NCI-H187 treated with DMSO at 0.1 percent for 48 hours (cell line): ENCODE measurements around the gene DCLK2.
A peak's percentile ranks its signal among the peaks of the same experiment; 100 is the strongest.
"Not testable (repeated sequence)": the region's sequence is repeated elsewhere in the genome, so short reads cannot be mapped to it uniquely, and the experiment has no call there.

Experiments
- DNase-seq: peaks from one replicate; lab custom pipeline; 2025; lab: John Stamatoyannopoulos, UW

The DCLK2 gene

DNA sequence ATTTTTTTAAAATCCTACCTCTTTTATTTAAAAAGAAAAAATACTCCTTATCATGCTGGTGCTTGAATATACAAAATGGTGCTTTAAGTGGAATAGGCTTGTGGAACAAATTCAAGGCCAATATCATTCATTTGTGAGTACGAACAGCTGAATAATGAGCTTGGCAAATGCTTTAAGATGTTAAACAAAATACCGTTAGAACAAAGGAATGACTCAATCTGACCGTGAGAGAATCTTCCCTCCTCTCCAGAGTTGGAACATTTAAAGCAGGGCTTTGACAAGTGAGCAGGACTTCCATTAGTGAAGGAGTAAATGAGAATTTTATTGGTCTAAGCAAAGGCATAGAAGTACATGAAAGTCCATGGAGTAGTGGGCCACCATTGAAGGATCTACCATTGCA, 74.5 kb downstream of the DCLK2 start:
- DNase-seq: no peak

DNA sequence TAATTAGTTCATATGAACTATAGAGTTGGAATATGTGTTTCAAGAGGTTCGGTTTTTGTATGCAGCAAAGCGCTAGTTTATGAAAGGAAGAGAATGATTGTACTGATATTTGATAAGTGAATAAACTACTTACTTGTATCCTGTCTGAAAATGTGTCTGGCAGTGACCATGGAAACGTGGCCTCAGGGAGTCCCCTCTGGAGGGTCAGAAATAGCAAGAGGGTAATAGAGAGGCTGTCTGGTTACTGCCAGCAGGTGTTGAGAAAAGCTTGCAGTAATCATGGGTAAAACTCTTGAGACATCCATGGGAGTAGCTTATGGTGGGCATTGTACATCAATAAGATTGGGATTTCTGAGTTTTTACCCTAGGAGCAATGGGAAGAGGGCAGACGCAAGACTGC, 77.1 kb downstream of the DCLK2 start:
- DNase-seq: no peak

DNA sequence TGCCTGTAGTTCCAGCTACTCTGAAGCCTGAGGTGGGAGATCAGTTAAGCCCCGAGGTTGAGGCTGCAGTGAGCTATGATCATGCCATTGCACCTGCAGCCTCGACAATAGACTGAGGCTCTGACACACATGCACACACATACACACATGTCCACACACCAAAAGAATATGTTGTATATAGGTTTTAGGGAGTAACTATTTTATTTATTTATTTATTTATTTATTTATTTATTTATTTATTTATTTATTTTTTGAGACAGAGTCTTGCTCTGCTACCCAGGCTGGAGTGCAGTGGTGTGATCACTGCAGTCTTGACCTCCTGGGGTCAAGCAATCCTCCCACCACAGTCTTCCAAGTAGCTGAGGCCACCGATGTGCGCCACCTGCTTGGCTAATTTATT, 78.3 kb downstream of the DCLK2 start:
- DNase-seq: no peak

DNA sequence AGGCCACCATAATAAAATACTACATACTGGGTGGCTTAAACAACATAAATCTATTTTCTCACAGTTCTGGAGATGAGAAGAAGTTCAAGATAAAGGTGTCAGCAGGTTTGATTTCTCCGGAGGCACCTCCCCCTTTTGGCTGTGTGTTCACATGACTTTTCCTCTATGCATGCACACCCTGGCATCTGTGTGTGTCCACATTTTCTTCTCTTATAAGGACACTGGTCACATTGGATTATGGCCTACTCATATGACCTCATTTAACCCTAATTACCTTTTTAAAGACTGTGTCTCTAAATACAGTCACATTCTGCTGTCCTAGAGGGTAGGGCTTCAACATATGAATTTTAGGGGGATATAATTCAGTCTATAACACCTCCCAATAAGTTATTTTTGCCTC, 79.8 kb downstream of the DCLK2 start:
- no peak for DNase-seq

DNA sequence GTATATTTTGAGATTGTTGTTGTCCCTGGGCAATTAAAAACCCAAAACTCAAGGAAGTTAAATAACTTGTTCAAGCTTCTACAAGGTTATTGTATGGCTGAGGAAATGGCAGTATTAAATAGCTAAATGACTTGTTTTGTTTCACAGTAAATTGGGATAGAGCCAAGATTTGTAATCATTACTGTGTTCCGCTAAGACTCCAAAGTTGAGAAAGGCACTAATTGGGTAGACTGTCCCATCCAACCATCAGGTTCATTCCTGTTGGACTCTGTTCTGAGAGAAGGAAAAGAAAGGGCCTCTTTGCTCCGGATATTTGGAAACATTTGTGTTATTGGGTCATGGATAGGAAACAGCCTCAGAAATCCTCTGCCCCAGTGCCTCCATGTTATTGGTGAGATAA, 82.2 kb downstream of the DCLK2 start:
- no peak for DNase-seq

DNA sequence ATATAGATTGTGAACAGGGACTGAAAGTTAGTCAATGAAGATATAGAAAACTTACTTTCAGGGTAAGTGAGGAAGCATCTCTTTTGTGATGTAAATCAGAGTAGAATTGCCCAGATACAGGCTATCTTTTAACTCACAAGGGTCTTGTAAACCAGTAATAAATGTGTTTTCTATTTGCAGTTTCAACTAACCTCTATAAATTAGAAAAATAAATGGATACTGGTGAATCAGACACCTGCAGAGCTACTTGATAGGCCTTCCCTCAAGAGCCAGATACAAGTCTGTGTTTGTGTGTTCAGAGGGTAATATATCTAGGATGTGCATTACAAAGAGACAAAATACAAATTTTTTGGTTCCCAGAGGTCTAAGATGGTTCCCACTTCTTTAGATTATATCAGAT, 82.9 kb downstream of the DCLK2 start:
- DNase-seq: no peak

DNA sequence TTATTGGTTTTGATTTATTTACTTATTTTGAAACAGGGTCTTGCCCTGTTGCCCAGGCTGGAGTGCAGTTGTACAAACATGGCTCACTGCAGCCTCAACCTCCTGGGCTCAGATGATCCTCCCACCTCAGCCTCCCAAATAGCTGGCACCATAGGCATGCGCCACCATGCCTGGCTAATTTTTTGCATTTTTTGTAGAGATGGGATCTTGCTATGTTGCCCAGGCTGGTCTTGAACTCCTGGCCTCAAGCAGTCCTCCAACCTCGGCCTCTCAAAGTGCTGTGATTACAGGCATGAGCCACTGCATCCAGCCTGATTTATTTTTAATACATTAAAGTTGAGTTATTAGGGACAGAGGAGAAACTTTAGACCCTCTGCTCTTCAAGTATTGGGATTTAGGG, 83.8 kb downstream of the DCLK2 start:
- not testable (repeated sequence) for DNase-seq

DNA sequence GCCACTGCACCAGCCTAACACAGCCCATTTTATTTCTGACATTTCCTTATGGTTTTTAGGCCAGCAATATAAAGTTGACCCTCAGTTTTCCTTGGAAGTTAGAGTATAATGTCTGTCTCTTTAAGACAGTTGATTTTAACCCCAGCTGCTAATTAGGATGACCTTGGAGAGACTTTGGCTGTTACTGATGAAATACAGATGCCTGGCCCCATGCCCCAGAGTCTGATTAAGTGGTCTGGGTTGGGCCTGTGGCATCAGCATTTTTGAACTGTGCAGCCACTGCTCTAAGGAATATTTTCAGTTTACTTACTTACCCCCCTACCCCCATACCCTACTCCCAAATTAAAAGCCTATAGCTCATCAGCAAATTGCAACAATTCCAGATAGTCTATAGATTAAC, 85.8 kb downstream of the DCLK2 start:
- DNase-seq: no peak

DNA sequence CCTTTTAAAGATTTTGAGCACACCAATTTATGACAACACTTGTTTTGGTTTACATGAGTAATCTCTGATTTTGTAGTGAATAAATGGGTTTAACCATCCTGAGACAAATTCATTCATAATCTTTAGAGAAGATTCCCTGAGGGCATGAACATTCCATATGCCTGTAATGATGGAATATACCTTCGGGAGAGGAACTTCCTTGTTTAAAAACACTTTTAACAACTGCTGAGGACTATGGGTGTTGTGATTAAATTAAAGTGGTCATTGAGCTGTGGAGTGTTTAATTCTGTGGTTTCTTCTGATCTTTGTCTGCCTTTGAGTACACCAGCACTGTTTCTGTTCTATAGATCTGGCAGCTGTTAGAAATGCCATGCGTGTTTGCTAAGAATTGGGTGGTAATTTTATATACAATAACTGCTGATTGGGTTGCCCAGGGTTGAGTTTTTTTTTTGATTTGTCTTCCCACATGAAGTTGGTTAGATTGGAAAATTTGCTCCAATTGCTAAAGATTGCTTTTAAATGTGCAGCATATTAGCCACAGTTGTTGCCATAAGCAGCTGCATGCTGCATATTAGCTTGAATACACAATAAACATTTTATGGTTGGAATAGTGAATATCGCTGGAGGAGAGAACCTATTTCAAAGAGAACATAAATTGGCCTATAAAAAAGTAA, 86.8 kb downstream of the DCLK2 start:
- DNase-seq: peak; percentile 83

DNA sequence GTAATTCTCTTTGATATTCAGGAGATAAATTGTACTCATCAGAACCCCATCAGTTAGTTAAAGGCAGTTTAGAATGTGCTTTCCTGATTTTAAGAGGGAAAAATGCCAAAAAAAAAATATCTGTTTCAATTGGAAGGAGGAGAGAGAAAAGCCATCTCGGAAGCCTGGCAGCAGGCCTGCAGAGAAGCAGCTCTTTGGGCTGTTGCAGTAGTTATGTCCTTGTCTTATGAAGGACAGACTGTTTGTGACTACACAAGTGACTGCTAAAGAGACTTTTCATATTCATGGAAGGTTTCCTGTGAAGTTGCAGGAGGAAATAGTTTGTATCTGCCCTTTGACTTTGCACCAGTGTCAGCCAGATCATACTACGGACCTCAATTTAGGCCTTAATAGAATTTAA, 88.8 kb downstream of the DCLK2 start:
- DNase-seq: no peak

DNA sequence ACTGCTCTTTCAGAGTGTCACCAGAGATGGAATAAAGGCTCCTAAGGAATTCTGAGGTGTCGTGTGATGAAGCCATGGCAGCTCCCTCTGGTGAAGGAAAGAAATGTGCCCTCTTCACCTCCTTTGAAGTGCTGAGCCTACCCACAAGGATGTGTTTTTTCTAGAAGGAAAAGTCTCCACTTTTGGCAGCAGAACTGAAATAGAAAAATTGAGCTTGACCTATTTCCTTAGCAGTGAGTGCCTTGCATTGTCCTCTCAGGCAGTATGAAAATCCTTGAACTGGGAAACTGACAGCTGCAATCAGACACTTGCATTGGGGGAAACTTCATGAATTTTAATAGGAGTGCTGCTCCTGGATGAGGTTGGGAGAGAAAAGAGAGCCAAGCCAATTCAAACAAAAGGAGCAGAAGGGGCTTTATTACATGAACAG, 95.2 kb downstream of the DCLK2 start:
- no peak for DNase-seq

DNA sequence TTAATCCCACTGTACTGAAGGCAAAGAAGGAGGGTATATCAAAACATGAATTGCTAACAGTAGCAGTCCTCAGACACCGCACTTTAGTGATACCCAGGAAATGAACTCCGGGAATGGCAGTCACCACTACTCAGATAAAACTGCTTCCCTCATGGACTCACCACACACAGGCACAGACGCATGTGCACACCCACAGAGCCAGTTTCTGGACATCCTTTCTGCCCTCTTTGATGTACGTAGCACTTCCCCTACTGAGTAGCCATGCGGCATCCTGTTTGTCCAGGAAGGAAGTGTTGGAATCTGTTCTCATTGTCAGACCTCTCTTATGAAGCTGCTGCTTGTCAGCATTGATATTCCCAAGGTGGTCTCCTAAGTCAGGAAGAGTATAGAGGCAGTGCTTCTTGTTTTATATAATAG, 95.7 kb downstream of the DCLK2 start:
- no peak for DNase-seq

DNA sequence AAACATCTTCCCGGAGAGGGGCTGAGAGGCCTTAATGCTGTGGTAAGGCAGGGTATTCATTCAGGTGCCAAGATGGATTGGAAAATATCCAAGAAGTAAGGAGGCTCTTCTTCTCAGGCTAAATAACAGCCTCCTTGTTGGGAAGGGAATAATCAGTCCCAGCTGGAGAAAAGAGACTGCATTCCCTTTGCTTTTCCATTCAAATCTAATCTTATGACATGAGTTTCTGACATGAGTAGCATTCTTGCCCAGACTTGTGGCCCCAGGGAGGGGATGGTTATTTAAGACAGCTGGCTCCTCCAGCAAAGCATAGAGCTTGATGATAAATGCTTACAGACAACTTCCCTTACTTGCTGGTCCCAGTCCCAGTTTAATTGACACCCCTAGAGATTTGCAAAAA, 98.3 kb downstream of the DCLK2 start:
- no peak for DNase-seq

DNA sequence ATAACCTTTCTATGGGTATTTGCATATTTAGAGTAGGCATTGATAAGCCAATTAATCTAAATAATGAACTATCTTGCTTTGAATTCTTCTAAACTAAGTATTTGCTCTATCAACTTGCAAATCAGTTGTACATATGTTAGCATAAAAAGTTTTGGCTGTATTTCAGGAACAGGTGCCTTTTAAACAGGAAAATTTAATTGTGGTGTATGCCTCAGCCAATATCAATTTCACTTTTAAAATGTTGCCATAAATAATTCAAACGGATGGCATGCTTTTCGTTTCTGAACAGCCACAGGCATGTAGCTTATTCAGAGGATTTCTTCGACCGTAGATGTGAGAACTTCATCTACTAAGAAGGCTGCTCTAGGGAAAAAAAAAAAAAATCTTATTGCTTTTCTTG, 99.9 kb downstream of the DCLK2 start:
- DNase-seq: no peak

DNA sequence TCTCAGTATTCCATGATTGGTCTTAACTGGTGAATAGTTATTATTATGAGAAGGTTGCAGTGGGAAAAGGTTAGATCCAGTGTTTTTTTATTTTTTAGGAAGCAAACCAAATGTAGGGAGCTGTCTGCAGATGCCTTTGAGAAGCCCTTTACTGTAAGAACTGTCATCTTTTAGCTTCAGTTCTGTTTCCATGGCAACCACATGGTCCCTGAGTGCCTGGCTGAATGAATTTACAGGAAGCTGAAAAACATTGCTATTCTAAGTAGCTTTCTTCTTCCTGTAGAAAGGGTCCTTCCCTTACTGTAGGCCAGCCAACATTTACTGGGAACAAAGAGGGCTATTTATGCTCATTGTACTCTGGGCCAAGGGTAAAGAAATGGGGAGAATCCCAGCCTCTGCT, 103.3 kb downstream of the DCLK2 start:
- no peak for DNase-seq

DNA sequence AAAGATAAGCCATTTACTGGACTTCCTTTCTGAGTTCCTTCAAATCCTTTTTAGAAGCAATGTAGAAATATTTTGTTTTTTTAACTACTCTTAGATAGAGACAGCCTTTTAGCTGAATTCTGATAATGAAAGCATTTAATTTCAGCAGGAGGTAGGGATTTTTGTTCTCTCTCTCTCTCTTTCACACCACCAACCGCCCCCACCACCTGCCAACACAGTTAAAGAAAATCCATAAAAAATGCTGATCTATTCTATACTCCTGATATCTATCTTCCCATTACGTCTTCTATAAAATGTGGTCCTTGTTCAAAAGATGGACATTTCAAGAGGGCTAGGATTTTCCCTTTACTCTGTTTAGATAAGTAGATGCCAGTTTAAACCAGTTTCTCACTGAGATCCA, 104.5 kb downstream of the DCLK2 start:
- DNase-seq: no peak

DNA sequence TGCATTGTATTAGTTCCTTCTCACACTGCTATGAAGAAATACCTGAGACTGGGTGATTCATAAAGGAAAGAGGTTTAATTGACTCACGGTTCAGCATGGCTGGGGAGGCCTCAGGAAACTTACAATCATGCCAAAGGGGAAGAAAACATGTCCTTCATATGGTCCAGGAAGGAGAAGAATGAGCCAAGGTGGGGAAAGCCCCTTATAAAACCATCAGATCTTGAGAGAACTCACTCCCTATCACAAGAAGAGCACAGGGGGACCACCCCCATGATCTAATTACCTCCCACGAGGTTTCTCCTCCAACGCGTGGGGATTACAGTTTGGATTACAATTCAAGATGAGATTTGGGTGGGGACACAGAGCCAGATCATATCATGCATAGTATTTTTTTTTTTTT, 106.8 kb downstream of the DCLK2 start:
- DNase-seq: not testable (repeated sequence)

DNA sequence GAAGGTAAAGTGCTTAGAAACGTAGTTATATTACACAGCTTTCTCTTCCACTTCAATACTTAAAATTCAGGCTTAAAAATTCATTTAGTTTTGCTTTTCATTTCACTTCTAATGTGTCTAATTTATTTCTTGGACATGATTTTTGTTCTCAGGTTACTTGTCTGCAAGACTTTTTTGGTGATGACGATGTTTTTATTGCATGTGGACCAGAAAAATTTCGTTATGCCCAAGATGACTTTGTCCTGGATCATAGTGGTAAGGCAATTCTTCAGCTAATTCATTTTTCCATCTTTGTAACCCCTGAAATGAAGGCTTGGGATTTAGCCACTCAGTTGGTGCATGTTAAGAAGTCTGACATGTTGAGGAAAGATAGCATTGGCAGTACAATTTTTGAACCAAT, 114.7 kb downstream of the DCLK2 start:
- no peak for DNase-seq

DNA sequence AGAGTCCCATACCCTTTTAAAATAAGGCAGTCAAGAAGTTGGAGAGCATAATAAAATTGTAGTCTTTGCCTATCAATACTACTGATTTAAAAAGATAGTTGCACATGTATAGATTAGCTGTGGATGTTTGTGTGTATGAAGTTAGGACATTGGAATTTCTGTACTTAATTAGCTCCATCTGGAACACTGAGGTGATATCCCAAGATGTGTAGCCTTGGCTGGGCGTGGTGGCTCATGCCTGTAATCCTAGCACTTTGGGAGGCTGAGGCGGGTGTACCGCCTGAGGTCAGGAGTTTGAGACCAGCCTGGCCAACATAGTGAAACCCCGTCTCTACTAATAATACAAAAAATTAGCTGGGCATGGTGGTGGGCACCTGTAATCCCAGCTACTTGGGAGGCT, 119.0 kb downstream of the DCLK2 start:
- not testable (repeated sequence) for DNase-seq

DNA sequence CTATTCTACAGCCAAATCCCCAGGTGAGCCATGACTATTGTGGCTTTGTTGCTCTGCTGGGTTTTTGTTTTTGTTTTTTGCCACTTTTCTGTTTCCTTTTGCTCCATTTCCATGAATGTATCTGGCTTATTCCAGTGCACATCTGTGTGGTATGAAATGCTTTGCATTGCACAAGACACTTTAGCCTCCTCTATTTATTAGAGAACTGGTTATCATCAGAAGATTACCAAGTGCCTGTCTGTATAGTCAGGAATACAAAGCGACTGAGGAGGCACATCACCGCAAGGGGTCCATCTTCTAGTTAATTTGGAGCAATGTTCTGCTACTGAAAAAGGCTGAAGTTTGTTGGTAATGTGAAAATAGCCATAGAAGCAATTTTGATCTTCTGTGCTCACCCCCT, 120.8 kb downstream of the DCLK2 start:
- DNase-seq: no peak

DNA sequence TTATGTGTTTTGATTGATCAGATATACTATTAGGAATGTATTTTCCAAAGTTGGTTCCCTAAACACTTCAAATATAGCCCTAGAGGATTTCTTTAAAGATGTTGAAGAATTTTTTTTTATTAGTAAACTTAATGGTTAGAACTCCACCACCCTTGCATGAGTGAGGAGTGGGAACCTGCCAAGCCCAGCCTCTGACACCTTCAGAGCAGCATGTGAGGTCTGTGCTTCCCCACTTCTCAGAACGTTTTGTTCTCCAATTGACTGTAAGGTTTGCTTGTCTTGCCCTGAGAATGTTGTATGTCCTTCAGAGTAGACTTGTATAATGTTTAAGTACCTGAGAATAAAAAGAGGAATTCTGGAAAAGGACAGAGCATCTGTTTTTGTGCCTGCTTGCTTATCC, 126.8 kb downstream of the DCLK2 start:
- no peak for DNase-seq

DNA sequence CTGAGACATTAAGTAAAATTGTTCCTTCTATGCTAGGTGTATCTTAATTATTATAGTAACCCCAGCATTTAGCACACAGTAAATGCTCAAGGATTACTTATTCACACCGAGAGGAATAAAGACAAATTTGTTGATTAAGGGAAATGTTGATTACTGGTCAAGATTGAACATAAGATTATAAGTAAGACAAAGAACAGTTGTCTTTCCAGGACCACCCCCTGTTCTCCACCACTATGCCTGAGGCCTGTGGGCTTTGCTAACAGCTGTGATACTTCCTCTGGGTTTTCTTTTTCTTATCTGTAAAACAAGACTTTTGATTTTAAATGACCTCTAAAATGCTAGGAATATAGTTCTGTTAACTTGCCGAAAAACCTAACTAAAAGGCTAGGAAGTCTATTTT, 128.0 kb downstream of the DCLK2 start:
- no peak for DNase-seq

DNA sequence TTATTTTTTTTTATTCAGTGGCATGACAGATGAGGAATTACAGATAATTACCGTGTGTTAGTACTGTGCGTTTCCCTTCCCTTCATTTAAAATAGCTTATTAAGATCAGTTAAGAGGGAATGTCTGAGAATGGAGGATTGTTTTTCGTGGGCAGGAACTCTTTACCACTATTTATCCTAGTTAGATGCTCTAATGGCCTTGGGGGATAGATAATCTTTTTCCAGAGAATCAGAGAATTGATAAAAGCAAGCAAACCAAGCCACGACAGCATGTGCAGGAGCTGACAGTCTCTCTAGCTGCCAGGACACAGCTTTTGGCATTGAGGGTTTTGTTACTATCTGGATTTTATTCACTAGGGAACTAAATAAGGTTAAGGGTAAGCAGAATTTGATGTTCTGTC, 128.7 kb downstream of the DCLK2 start:
- no peak for DNase-seq

DNA sequence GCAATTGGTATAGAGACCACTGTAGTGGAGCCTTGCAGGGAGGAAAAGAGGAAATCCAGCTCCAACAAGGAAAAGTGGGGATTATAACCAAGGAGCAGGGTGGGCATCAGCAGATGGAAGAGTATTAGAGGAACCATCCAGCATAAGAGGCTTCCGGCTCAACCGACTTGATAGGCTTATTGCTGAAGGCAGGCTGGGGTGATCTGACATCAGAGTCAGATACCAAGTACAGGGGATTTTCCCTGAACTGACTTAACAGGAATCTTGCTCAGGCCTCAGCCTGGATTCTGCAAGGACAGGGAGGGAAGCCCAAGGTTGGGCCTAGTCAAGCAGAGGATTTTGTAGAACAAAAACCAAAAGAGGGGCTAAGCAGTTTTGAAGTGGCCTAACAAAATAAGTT, 129.6 kb downstream of the DCLK2 start:
- DNase-seq: no peak
